HEK293 (cell line): ENCODE data around the gene HTT-AS.

Source experiments
- KLF16 ChIP-seq: fragments of 450-650 bp; formaldehyde crosslinking; IDR thresholded peaks from 2 replicates; pipeline ENCODE4 v1.5.1; 2017; ENCODE audit warnings: missing biosample characterization, missing genetic modification characterization
- MZF1 ChIP-seq: fragments of 450-650 bp; formaldehyde crosslinking; IDR thresholded peaks from 2 replicates; pipeline ENCODE4 v1.5.1; 2017; ENCODE audit warnings: missing biosample characterization, missing genetic modification characterization, borderline replicate concordance
- SP2 ChIP-seq: fragments of 450-650 bp; formaldehyde crosslinking; IDR thresholded peaks from 2 replicates; pipeline ENCODE4 v1.5.1; 2016; ENCODE audit warnings: missing biosample characterization, missing genetic modification characterization
- ZFHX2 ChIP-seq: fragments of 450-650 bp; formaldehyde crosslinking; conservative IDR thresholded peaks from 2 replicates; pipeline ENCODE4 v1.5.1; 2016; ENCODE audit warnings: missing biosample characterization, missing genetic modification characterization
- ZNF133 ChIP-seq: fragments of 450-650 bp; formaldehyde crosslinking; IDR thresholded peaks from 2 replicates; pipeline ENCODE4 v1.5.1; 2016; ENCODE audit warnings: missing biosample characterization, missing genetic modification characterization

DNA sequence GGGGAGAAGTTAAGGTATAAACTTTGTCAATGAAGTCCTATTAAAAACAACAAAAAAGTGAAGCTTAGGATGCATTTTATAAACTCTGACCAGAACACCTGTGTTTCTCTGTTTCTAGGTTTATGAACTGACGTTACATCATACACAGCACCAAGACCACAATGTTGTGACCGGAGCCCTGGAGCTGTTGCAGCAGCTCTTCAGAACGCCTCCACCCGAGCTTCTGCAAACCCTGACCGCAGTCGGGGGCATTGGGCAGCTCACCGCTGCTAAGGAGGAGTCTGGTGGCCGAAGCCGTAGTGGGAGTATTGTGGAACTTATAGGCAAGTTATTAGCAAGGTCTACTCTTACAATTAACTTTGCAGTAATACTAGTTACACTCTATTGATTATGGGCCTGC lies 46.8 kb upstream of the HTT-AS start:
- TF ChIP-seq ZFHX2 (tag by site-specific recombination) (no peak), SP2 (tag by site-specific recombination) (no peak), MZF1 (tag by site-specific recombination) (no peak), ZNF133 (tag by site-specific recombination) (no peak), KLF16 (tag by site-specific recombination) (no peak)
